Stimulated activated CD8-positive, alpha-beta memory T cell treated with anti-CD3 and anti-CD28 coated beads, Interleukin-15, amount 100 ng/mL, for 24 hours (primary cell): Measurements from ENCODE around the gene KCNH6.

Source experiments
- DNase-seq: peaks from one replicate; pipeline ENCODE4 v3.0.0-alpha.2; 2020; ENCODE audit warnings: low read depth

The KCNH6 gene, protein sequence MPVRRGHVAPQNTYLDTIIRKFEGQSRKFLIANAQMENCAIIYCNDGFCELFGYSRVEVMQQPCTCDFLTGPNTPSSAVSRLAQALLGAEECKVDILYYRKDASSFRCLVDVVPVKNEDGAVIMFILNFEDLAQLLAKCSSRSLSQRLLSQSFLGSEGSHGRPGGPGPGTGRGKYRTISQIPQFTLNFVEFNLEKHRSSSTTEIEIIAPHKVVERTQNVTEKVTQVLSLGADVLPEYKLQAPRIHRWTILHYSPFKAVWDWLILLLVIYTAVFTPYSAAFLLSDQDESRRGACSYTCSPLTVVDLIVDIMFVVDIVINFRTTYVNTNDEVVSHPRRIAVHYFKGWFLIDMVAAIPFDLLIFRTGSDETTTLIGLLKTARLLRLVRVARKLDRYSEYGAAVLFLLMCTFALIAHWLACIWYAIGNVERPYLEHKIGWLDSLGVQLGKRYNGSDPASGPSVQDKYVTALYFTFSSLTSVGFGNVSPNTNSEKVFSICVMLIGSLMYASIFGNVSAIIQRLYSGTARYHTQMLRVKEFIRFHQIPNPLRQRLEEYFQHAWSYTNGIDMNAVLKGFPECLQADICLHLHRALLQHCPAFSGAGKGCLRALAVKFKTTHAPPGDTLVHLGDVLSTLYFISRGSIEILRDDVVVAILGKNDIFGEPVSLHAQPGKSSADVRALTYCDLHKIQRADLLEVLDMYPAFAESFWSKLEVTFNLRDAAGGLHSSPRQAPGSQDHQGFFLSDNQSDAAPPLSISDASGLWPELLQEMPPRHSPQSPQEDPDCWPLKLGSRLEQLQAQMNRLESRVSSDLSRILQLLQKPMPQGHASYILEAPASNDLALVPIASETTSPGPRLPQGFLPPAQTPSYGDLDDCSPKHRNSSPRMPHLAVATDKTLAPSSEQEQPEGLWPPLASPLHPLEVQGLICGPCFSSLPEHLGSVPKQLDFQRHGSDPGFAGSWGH

DNA sequence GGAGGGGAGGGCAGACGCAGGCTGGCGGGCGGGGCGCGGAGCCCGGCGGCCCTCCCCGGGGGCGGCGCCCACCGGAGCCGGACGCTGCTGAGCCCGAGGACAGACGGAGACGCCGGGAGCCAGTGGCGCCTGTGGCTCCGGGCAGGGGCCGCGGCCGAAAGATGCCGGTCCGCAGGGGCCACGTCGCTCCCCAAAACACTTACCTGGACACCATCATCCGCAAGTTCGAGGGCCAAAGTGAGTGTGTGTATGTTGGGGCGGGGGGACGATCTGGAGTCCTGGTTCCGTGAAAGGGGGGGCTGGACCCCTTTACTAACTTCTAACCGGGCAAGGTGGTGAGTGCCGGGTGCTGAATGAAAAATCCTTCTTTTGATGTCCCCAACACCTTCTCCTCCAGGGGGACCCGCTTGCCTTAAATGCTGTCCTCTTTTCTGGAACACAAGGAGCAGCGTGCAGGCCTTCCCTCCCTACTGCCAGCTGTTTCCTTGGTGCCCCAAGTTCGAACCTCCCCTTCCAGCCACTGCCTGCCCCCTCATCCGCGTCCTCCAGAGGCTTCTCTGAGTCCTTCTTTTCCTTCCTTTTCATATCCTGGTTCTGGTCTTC is at the start of gene KCNH6:
Gene KCNH6 (plus strand): TSS at position 106 of the 603 bp plus-strand sequence. CDS start 56 bp downstream, at position 162.
- DNase-seq, result no peak

DNA sequence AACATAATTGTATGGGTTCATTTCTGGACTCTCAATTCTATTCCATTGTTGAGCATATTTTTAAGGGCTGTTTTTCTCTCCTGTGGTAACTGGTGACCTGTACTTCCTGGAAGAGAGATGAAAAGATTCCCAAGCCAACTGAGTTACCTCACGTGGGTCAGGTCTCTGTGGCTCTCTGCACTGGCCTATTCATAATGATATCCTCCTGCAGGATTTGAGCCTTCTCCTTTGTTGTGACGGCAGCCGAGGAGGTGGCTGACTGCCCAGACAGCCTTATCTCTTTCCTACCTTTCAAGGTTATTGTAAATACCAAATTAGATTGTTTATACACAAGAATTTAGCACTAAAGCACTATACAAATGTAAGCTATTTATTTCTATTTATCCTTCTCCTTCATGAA is 49.0 kb upstream of the KCNH6 start:
- no peak for DNase-seq

DNA sequence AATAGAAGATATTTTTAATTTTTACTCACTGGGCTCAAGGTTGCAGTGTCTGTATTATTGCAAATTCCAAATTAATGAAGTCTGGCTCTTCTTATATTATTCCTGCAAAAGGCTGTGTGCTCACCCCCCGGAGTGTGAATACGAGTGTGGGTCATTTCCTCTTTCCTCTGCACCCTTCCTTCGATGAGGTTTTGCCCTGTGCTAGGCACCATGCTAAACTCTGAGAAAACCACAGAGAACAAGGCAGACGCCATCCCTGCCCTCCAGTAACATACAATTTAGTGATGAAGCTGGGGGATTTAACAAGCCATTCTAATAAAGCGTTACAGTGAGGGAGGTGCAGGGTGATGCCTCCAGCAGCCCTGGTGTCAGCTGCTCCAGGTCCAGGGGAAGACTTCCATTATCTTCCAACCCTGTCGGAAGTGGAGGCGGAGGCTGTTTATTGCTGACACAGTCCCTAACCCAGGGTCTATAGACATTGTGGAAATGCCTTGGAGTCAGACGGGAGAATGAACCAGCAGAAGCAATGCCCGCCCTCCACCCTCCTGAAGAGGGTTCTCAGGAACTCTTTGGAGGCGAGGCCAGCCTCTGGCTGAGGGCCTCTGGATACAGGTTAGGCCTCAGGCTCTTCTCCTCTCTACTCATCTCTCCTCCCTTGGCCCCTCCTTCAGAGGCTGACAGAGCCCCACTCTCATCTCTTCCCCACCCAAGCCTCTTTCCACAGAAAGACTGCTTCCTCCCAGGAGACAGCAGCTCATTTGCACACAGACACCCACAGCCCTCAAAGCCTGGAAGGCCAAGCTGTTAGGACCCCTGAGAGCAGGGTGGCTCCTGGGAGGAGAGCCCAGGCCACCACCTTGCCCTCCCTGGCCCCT is 48.3 kb upstream of the KCNH6 start:
- DNase-seq, result no peak

DNA sequence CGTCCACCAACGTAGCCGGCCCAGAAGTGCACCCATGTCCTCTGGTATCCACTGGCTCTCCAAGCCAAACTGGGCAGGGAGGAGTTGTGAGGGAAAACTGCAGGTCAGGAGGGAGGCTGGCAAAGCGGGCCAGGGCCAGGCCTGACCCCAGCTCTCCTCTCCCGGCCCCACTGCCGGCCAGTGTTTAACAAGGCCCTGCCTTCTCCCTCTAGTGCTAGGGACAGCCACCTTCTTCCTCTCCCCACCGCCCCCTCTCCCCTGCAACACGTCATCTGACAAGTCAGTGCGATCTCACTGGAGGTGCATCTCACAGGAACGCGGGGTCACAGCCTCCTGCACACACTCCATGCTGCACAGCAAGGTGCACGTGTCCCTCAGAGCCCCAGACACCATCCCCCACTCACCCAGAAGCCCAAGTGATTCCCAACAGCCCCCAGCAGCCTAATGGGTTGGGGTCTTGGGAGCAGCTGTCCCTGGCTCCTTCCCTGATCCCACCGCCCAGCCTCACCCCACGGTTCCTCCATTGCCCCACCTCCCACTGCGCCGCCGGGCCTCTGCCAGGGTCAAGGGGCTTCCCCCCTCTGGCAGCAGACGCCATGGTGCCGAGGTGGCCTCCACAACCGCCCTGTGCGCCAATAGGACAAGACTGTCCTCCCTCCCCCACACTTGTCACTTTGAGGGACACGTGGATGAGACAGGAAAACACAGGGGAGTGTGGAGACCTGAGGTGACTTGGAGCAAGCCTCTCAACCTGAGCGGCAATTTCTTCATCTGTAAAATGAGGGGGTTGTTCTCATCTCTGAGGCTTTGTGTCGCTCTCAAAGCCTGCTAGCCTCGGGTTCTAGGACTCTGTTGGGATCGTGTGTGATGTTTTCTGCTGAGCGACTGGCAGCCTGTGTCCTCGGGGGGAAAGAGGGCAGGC is 47.4 kb upstream of the KCNH6 start:
- DNase-seq, result no peak

DNA sequence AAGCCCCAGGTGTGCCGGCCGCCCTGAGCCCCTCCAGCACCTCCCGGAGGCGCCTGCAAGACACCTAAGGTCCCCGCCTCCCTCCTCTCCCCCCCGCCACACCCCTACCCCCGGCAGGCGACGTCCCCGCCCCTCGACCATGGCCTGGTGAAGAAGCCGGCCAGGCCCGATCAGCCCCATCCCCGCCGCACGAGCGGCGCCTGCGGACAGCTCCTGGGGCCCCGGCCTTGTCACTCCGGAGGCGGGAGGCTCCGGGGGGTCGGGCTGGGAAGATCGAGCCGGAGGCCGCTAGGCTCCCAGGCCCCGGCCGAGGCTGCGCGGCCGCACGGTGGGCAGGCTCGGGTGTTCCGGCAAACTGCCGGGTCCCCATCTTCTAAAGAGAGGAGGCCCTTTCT is 46.7 kb upstream of the KCNH6 start:
- DNase-seq, result no peak

DNA sequence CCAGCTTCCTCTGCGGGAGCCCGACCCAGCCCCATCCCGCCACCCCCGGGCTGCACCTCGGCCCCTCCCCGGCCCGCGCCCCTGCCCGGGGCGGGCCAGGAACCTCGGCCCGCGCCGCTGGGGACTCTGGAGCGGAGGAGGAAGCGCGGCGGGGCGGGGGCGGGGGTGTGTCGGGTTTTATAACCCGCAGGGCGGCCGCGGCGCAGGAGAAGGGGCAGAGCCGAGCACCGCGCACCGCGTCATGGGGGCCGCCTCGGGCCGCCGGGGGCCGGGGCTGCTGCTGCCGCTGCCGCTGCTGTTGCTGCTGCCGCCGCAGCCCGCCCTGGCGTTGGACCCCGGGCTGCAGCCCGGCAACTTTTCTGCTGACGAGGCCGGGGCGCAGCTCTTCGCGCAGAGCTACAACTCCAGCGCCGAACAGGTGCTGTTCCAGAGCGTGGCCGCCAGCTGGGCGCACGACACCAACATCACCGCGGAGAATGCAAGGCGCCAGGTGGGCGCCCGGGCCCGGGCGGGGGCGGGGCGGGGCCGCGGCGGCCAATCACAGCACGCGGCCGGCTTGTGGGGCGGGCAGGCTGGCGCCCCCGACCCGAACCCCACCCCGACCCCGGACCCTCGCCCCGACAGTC is 46.2 kb upstream of the KCNH6 start, which contains the start of gene ACE:
Gene ACE (plus strand): TSS at position 208 of the 626 bp plus-strand sequence. CDS start 34 bp downstream, at position 242.
- DNase-seq, result no peak

DNA sequence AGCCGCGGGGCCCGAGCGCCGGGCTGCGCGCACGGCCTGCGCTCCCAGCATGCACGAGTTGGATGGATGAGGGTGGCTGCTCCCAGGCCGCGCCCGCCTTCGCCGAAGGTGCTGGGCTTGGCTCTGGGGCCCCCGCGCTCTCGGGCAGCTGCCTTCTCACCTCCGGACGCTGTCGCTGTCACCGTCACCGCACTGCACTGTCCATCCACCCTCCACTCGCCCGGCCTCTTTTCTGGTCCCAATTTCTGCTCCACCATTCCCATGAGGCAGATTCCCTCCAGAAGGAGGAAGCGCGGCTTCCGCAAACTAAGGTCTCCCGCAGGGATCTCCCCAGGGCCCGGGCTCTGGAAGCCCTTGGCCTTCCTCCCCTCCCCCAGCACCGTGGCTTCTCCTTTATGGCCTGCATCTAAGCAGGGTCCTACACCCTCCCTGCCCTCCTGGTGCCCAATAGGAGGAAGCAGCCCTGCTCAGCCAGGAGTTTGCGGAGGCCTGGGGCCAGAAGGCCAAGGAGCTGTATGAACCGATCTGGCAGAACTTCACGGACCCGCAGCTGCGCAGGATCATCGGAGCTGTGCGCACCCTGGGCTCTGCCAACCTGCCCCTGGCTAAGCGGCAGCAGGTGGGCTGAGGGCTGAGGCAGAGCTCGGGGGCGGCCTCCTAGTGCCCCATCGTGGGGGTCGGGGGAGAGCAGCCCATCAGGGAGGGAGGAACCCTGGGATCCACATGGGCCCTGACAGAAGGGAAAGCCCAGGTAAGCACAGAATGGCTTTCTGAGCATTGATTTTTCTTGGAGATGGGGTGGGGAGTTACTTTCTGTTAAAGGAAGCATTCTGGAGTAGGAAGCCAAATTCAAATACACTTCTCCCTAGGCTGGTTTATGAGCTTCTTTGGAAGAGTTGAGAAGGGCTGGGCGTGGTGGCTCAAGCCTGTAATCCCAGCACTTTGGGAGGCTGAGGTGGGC is 45.4 kb upstream of the KCNH6 start:
- DNase-seq, result no peak

DNA sequence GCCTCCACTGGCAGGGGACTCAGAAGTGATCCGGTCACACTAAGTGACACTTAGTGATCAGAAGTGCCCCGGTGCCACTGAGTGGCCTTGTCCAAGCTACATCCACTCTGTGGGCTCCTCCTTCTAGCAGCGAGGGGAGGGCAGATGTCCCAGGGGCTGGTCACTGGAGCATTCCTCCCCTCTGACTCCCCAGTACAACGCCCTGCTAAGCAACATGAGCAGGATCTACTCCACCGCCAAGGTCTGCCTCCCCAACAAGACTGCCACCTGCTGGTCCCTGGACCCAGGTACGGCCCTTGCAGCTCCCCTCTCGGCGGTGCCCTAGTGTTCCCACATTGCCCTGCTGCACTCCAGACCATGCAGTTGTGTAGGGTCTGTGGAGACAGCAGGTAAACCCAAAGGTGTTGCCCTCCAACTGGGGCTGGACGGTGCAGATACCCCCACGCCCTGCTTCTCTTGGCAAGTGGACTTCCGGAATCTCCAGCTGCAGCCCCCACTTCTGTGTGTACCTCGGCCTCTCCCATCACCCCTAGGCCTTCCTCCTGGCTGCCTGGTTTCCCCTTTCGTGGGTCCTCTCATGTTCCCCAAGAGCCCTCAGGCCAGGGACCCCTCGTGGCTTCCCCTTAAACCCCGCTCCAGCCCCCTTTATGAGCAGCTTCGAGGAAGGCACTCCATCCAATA is 44.2 kb upstream of the KCNH6 start:
- DNase-seq, result no peak

DNA sequence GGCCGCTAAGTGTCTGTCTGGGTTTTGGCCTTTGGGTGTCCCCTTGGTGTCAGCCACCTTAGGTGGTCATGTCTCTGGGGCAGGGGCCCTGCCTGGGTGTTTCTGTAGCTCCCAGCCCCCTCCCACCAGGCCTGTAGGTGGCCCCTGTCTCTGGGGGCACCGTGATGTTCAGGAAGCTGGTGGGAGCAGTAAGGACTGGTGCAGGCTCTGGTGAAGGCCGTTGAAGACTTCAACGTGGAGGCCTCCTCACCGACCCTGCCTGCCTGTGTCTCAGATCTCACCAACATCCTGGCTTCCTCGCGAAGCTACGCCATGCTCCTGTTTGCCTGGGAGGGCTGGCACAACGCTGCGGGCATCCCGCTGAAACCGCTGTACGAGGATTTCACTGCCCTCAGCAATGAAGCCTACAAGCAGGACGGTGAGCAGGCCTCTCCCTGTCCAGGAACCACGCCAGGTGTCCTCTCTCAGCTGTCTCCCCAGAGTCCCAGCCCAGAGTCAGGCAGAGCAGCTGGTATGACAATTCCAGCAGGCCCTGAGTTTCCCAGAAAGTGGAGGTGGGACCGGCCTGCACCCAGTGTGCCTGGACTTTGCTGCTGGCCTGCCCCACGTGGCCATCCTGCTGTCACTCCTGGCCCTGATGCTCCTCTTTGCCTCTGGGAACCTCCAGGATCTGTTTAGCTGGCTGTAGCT is 43.5 kb upstream of the KCNH6 start:
- DNase-seq, result no peak

DNA sequence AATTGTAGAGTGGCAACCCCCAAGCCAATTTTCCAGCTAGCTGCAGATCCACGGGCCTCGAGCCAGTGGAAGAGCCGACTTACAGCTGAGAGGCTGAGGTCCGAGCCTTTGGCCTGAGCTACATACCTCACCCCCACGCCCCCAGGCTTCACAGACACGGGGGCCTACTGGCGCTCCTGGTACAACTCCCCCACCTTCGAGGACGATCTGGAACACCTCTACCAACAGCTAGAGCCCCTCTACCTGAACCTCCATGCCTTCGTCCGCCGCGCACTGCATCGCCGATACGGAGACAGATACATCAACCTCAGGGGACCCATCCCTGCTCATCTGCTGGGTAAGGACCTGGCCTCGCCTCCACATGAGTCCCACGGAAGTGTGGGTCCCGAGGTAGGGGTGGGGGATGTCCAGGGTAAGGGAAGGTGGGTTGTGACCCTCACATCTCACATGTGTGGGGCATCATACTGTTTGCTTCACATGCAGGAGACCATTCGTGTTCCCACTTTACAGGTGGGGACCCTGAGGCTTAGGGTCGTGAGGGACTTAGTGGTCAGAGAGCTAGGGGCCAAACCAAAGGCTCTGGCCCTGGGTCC is 42.9 kb upstream of the KCNH6 start:
- no peak for DNase-seq

DNA sequence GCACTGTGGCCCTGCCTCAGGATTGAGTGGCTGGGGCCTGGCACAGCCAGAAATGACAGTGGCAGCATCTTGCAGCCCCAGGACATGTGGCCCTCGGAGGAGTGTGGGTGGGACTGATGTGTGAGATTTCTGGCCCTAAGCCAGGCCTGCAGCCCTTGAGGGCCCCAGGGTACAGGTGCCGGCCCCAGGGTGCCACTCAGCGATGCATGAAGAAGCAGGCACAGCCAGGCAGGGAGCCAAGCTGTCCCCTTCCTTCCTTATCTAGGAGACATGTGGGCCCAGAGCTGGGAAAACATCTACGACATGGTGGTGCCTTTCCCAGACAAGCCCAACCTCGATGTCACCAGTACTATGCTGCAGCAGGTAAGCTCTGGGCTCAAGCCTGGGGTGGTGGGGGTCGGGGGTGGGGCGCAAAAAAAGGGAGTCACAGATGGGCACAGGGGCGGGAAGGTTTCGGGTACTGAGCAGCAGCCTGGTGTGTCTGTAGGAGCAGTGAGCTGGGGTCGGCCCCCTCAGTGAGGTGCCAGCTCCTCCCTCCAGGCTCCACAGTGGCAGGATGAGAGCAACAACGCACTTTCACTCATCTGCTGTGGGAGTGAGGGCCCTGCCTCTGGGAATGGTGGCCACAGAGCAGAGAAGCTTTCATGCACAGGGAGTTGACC is 42.2 kb upstream of the KCNH6 start:
- DNase-seq, result no peak

DNA sequence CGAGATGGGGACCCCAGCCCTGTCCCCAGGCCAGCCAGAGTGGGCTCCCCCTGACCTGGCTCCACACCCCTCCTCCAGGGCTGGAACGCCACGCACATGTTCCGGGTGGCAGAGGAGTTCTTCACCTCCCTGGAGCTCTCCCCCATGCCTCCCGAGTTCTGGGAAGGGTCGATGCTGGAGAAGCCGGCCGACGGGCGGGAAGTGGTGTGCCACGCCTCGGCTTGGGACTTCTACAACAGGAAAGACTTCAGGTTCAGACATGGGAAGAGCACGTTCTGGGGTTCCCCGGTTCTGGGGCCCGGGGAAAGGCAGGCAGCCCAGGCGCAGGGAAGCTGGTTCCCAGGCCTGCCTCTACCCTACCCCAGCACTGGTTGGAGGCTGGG is 41.7 kb upstream of the KCNH6 start:
- DNase-seq, result no peak

DNA sequence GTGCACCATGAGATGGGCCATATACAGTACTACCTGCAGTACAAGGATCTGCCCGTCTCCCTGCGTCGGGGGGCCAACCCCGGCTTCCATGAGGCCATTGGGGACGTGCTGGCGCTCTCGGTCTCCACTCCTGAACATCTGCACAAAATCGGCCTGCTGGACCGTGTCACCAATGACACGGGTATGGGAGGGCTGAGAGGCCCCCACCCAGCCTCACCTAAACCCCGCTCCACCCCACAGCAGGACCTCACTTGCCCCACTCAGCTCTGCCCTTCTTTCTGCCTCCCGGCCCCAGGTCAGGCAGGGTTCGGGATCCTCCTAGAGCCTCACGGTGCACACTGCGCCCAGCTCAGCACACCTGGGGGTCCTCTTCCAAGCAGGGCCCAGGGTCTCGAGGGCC is 40.6 kb upstream of the KCNH6 start:
- DNase-seq, result no peak

DNA sequence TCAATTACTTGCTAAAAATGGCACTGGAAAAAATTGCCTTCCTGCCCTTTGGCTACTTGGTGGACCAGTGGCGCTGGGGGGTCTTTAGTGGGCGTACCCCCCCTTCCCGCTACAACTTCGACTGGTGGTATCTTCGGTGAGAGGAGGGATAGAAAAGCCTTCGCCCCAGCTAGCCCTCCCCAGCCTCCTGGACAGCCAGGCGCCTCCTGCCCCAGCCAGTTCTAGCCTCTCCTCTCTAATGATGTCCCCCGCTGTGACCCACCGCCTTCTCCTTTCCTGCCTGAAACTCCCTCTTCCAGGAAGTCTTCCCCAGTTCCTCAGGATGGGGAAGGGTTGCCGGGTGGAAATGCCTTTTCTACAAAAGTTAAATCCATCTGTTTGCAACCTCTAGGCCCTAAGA is 40.1 kb upstream of the KCNH6 start:
- DNase-seq, result no peak

DNA sequence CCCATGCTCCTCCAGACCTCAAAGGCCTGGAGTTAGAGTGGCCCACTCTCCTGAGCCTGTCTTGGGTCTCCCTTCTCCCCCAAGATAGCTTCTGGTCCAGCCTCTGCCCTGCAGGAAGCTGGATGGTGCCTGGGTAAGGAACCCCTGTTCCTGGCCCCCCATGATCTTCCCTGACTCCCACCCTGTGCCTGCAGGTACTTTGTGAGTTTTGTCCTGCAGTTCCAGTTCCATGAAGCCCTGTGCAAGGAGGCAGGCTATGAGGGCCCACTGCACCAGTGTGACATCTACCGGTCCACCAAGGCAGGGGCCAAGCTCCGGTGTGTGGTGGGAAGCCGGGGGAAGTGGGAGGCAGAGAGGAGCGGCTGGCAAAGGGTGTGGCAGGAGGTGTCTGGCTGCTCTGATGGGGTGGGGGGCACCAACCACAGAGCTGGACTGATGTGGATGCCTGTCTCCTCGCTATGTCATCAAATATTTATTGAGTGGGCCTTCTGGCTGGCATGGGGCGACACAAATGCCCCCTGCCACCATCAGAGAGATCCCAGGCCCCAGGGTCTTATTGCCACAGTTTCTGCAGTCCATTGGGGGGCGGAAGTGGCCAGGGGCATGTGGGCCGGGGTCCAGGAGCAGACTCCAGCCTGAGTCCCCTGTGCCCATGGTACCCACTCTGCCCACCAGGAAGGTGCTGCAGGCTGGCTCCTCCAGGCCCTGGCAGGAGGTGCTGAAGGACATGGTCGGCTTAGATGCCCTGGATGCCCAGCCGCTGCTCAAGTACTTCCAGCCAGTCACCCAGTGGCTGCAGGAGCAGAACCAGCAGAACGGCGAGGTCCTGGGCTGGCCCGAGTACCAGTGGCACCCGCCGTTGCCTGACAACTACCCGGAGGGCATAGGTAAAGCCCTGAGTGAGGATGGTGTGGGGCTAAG is 39.2 kb upstream of the KCNH6 start:
- no peak for DNase-seq
